ENCODE measurements around the gene EPX. TPM values are rescaled to one million over a fixed set of nuclear protein-coding genes. Genes with fewer than 3 reads are reported as not detected.

Gene EPX
- total RNA-seq, 1 experiment from 2014 or later = not detected

DNA sequence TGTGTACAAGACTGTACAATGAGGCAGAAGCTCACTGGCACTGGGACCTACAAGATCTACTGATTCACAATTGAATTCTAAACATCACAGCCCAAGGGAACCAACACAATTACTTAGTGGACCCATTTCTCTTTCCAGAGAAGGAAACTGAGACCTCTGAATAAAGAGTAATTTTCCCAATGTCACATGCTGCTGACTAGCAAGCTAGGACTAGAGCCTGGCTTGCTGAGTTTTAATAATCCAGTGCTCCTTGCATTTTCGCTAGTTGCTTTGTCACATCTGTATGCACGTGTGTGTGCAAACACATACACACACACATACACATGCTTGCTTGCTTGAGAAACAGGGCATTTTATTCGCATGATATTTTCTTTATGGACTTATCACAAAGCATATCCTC is 42.0 kb downstream of the EPX start:
- Histone ChIP-seq H3F3A (ENCODE audit: low read length, unreplicated experiment) (no peaks in the 10 kb centered on the region), H3K9me2 (replicated peaks; ENCODE audit: low read length) (no peaks in the 10 kb centered on the region), H3K9me3 (ENCODE audit: low read length) (no peaks in the 10 kb centered on the region), H3K9ac (ENCODE audit: low read length) (no peak overlapping the region), H3K27ac (ENCODE audit: low read length) (no peak overlapping the region), H3K4me2 (ENCODE audit: low read length) (no peak overlapping the region), H2AFZ (ENCODE audit: low read length) (no peak overlapping the region), H3K79me2 (ENCODE audit: low read length) (no peaks in the 10 kb centered on the region), H3K4me3 (ENCODE audit: low read length) (no peak overlapping the region), H3K4me1 (ENCODE audit: insufficient read depth, low read length) (no peaks in the 10 kb centered on the region), H4K20me1 (ENCODE audit: low read length) (no peaks in the 10 kb centered on the region), H3K36me3 (ENCODE audit: low read depth, low read length) (no peaks in the 10 kb centered on the region), H3K27me3 (ENCODE audit: low read length) (peaks cover 56% of the 10 kb centered on the region)
- no peak for TF ChIP-seq EZH2 (IDR thresholded peaks at IDR 0.05; ENCODE audit: low read length, unreplicated experiment)
- TF ChIP-seq, protein P1, sequence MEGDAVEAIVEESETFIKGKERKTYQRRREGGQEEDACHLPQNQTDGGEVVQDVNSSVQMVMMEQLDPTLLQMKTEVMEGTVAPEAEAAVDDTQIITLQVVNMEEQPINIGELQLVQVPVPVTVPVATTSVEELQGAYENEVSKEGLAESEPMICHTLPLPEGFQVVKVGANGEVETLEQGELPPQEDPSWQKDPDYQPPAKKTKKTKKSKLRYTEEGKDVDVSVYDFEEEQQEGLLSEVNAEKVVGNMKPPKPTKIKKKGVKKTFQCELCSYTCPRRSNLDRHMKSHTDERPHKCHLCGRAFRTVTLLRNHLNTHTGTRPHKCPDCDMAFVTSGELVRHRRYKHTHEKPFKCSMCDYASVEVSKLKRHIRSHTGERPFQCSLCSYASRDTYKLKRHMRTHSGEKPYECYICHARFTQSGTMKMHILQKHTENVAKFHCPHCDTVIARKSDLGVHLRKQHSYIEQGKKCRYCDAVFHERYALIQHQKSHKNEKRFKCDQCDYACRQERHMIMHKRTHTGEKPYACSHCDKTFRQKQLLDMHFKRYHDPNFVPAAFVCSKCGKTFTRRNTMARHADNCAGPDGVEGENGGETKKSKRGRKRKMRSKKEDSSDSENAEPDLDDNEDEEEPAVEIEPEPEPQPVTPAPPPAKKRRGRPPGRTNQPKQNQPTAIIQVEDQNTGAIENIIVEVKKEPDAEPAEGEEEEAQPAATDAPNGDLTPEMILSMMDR (conservative IDR thresholded peaks at IDR 0.05; ENCODE audit: low read depth, low read length) = no peak
- TF ChIP-seq EZH2phosphoT487 (IDR thresholded peaks at IDR 0.05; ENCODE audit: borderline replicate concordance, low read length) = no peak
- ChIA-PET POLR2A (ENCODE audit: unreplicated experiment) (no interaction called here), CTCF (no interaction called here)
- intact Hi-C loops (cut with micrococcal nuclease) = no loop called here
- no TSS peak for BruUV-seq (replicated peaks)
- DNase-seq (no peak), ATAC-seq (no peak)

DNA sequence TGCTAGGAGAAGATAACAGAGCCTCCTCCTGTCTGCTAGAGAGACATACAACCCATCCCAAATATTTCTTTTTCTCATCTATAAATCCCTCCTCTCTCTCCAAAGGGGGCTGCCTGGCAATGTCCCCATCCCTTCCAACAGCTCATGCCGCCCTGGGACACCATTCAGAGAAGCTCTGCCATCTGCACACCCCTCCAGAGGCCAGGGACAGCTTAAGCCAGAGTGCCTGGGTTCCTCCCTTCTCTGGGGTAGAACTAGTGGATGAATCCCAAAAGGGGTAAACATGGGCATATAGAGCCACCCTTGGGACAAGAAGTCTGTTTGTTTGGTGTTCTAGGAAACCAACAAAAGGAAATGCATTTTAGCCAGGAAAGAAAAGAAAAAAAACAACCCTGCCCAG is 43.3 kb downstream of the EPX start:
- Histone ChIP-seq H2AFZ (ENCODE audit: low read length) (no peak overlapping the region), H3K27me3 (ENCODE audit: low read length) (peaks cover 65% of the 10 kb centered on the region), H3K79me2 (ENCODE audit: low read length) (no peaks in the 10 kb centered on the region), H3K9ac (ENCODE audit: low read length) (no peak overlapping the region), H3K4me1 (ENCODE audit: insufficient read depth, low read length) (peaks cover 6% of the 10 kb centered on the region; the same call in 1 of the 2 replicates), H3K27ac (ENCODE audit: low read length) (no peak overlapping the region), H4K20me1 (ENCODE audit: low read length) (no peaks in the 10 kb centered on the region), H3K4me3 (ENCODE audit: low read length) (no peak overlapping the region), H3K9me3 (ENCODE audit: low read length) (no peaks in the 10 kb centered on the region), H3F3A (ENCODE audit: low read length, unreplicated experiment) (no peaks in the 10 kb centered on the region), H3K4me2 (ENCODE audit: low read length) (no peak overlapping the region), H3K36me3 (ENCODE audit: low read depth, low read length) (no peaks in the 10 kb centered on the region), H3K9me2 (replicated peaks; ENCODE audit: low read length) (no peaks in the 10 kb centered on the region)
- TF ChIP-seq, protein P1 (conservative IDR thresholded peaks at IDR 0.05; ENCODE audit: low read depth, low read length) = no peak
- TF ChIP-seq EZH2 (IDR thresholded peaks at IDR 0.05; ENCODE audit: low read length, unreplicated experiment) = no peak
- TF ChIP-seq EZH2phosphoT487 (IDR thresholded peaks at IDR 0.05; ENCODE audit: borderline replicate concordance, low read length) = no peak
- POLR2A ChIA-PET (ENCODE audit: unreplicated experiment) = interaction anchor here (0.6 kb wide), 2 partner anchors 240 to 558 kb away, joined by 3 read pairs; no protein-coding TSS in a partner anchor
- no peak for ATAC-seq
- CTCF ChIA-PET = no interaction called here
- DNase-seq = no peak
- intact Hi-C loops (cut with micrococcal nuclease) = no loop called here
- BruUV-seq (replicated peaks) = no TSS peak

DNA sequence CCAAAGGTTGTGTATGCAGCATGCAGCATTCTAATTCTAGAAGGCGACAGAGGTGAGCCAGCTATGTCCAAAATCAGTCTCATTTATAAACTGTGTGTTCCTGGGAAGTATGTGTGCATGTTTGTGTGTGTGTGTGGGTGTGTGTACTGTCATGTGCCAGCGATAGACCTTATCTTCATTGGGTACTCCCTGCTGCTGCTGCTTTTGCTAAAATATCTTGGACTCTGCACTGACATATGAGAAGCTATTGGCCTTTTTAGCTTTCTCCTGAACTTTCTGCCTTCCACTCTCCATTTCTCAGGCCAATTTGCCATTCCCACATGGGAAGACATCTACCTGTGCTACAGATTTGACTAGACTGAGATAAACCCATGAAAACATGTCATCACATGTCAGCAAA is 43.9 kb downstream of the EPX start:
- peaks cover 62% of the 10 kb centered on the region for H3K27me3 ChIP-seq (ENCODE audit: low read length)
- BruUV-seq (replicated peaks) = no TSS peak

More for the DNA sequence above, 43.9 kb downstream of the EPX start:
- ChIA-PET CTCF (interaction anchor here (0.5 kb wide), 1 partner anchor 216 kb away, joined by 3 read pairs; no protein-coding TSS in a partner anchor), POLR2A (ENCODE audit: unreplicated experiment) (interaction anchor here (0.6 kb wide), 1 partner anchor 240 kb away, joined by 3 read pairs; no protein-coding TSS in a partner anchor)
- no peaks in the 10 kb centered on the region for H3K9me3 ChIP-seq (ENCODE audit: low read length)
- H3F3A ChIP-seq (ENCODE audit: low read length, unreplicated experiment) = no peaks in the 10 kb centered on the region
- no peak overlapping the region for H2AFZ ChIP-seq (ENCODE audit: low read length)
- no peak overlapping the region for H3K4me2 ChIP-seq (ENCODE audit: low read length)
- no peak for ATAC-seq
- H3K9me2 ChIP-seq (replicated peaks; ENCODE audit: low read length) = no peaks in the 10 kb centered on the region
- H4K20me1 ChIP-seq (ENCODE audit: low read length) = no peaks in the 10 kb centered on the region
- intact Hi-C loops (cut with micrococcal nuclease) = no loop called here
- H3K9ac ChIP-seq (ENCODE audit: low read length) = no peak overlapping the region
- H3K4me3 ChIP-seq (ENCODE audit: low read length) = no peak overlapping the region
- peaks cover 7% of the 10 kb centered on the region; the same call in 1 of the 2 replicates for H3K4me1 ChIP-seq (ENCODE audit: insufficient read depth, low read length)
- no peak overlapping the region for H3K27ac ChIP-seq (ENCODE audit: low read length)
- TF ChIP-seq EZH2 (IDR thresholded peaks at IDR 0.05; ENCODE audit: low read length, unreplicated experiment) (no peak), EZH2phosphoT487 (IDR thresholded peaks at IDR 0.05; ENCODE audit: borderline replicate concordance, low read length) (no peak)
- TF ChIP-seq, protein P1 (conservative IDR thresholded peaks at IDR 0.05; ENCODE audit: low read depth, low read length) = no peak
- no peaks in the 10 kb centered on the region for H3K36me3 ChIP-seq (ENCODE audit: low read depth, low read length)
- H3K79me2 ChIP-seq (ENCODE audit: low read length) = no peaks in the 10 kb centered on the region
- no peak for DNase-seq
